Ascending aorta (tissue), 1 donor: ENCODE data around the gene AP3M1. TPM values are rescaled to one million over a fixed set of nuclear protein-coding genes. Genes with fewer than 3 reads are reported as not detected.

Experiments
- total RNA-seq: library from RNA; depleted of rRNA; stranded (reverse); fragments of >200 nt; gene quantifications from one replicate; pipeline ENCODE4 v1.1.0, GENCODE V29; 2016

AP3M1 gene
- total RNA-seq, 1 donor from 2014 or later: 11.9 TPM

Other genes with a start within 250 kb of the AP3M1 start
- 1.5 TPM for gene PLAU, start 239.7 kb downstream of the AP3M1 start, total RNA-seq
- 333 TPM for gene VCL, start 152.7 kb downstream of the AP3M1 start, total RNA-seq
- gene ADK, start 393 bp upstream of the AP3M1 start, total RNA-seq: 2.4 TPM